Hematopoietic multipotent progenitor cell treated with erythropoietin and hydrocortisone succinate and interleukin-3 and kit ligand, for 8 days (in vitro differentiated cells): ENCODE data around the gene RASAL1.
"Not testable (repeated sequence)": the region's sequence is repeated elsewhere in the genome, so short reads cannot be mapped to it uniquely, and the experiment has no call there.

Experiments used
- DNase-seq: peaks from one replicate; pipeline ENCODE4 v3.0.0-alpha.2; 2015

RASAL1 gene

GRCh38 chr12:113159937-113160336 lies 24.4 kb upstream of the RASAL1 start:
- peak; percentile 17 for DNase-seq

- DNase-seq: no peak
These were observed 23.1 kb upstream of the RASAL1 start for GRCh38 chr12:113158439-113159203.

GRCh38 chr12:113157218-113157859 lies 21.8 kb upstream of the RASAL1 start:
- no peak for DNase-seq

- DNase-seq: no peak
These were observed 20.1 kb upstream of the RASAL1 start for GRCh38 chr12:113155646-113156045.

- no peak for DNase-seq
These were observed 19.5 kb upstream of the RASAL1 start for GRCh38 chr12:113155060-113155459.

DNA sequence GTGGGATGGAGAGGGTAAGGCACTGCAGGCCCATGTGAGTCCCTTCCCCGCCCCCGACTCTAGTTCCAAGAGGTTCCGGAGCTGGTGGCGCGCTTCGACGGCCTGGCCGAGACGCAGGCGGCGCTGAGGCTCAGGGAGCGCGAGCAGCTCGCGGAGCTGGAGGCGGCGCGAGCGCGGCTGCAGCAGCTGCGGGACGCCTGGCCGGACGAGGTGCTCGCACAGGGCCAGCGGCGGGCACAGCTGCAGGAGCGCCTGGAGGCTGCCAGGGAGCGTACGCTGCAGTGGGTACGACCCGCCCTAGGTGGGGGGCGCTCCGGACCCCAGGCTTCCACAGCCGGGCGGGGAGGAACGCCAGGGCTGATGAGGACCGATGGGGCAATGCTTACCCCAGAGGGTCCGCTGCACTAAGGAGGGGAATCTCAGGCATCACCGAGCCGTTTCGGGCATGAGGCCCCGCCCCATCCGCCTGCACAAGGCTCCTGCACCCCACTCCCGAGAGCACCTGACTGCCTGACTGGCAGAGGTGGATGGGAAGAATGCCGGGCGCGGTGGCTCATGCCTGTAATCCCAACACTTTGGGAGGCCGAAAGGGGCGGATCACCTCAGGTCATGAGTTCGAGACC lies 18.9 kb upstream of the RASAL1 start:
- no peak for DNase-seq

- DNase-seq: peak; percentile 69
These were observed 17.6 kb upstream of the RASAL1 start for GRCh38 chr12:113152835-113153814.

DNA sequence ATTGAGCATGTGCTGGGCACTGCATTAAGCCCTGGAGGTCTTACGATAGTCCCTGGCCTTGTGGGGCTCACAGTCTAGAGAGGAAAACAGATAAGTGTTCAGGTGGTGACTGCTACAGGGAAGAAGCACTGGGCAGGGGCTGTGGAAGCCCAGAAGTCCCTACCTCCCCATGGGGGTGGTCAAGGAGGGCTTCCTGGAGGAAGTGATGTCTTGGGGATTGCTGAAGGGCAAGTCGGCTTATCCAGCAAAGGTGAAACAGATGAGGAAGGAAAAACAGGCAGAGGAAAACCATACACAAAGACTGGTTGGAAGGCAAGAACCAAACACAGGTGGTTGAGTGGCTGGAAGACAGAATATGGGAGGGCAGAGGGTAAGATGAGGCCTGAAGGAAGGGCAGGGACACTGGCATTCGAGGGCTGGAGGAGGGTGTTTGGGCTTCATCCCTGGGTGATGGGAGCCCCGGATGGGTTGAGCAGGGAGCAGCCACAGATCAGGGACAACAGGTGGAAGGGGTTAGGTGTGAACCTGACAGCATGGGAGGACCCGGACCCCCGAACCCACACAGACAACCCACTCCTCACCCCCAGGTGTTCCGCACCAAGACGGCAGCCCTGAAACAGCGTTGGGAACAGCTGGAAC lies 16.8 kb upstream of the RASAL1 start:
- DNase-seq: no peak

DNA sequence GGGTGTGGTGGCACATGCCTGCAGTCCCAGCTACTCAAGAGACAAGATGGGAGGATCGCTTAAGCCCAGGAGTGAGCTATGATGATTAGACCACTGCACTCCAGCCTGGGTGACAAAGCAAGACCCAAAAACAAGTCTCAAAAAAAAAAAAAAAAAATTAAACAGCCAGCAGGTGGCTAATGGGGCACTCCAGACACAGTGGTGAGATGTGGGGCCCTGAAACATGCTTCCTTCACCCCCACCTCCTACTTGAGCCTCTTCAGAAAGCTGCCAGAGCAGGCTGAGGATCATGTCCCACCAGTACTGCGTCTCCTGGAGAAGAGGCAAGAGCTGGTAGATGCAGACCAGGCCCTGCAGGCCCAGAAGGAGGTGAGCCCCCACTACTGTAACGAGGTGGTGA lies 16.1 kb upstream of the RASAL1 start:
- no peak for DNase-seq

- peak; percentile 19 for DNase-seq
These were observed 14.0 kb upstream of the RASAL1 start, which contains the start of gene CFAP73 for GRCh38 chr12:113149361-113150150. TSS of gene CFAP73 (plus strand) at chr12:113149724. CDS start at chr12:113149858, 134 bp downstream.

DNA sequence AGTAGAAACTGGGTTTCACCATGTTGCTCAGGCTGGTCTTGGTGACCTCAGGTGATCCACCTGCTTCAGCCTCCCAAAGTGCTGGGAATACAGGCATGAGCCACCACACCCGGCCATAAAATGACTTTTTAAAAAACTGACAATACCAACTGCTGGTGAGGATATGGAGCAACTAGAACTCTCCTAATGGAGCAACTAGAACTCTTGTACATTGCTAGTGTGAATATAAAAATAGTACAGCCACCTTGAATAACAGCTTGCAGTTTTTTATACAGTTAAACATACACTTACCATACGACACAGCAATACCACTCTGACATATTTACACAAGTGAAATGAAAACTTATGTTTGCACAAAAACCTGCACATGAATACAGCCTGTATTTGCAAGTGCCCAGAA lies 11.4 kb upstream of the RASAL1 start:
- no peak for DNase-seq

DNA sequence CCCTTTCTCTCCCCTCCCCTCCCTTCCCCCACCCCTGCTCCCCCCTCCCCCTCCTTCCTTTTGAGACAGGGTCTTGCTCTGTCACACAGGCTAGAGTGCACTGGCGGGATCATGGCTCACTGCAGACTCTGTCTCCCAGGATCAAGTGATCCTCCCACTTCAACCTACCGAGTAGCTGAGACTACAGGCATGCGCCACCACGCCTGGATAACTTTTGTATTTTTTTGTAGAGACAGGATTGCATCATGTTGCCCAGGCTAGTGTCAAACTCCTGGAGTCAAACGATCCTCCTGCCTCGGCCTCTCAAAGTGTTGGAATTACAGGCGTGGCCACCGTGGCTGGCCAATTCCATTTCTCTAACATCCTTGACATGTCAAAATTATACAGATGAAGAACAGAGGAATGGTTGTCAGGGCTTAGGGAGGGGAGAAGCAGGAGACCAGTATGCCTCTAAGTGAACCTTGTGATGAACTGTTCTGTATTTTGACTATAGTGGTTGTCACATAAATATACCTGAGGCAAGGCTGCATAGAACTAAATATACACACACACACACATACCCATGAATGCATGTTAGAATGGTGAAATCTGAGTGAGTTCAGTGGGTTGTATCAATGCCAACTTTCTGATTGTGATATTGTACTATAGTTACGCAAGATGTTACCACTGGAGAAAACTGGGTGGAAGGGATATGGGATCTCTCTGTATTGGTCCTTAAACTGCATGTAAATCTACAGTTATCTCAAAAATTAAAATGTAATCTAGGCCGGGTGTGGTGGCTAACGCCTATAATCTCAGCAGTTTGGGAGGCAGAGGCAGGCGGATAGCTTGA lies 10.4 kb upstream of the RASAL1 start:
- DNase-seq: no peak

DNA sequence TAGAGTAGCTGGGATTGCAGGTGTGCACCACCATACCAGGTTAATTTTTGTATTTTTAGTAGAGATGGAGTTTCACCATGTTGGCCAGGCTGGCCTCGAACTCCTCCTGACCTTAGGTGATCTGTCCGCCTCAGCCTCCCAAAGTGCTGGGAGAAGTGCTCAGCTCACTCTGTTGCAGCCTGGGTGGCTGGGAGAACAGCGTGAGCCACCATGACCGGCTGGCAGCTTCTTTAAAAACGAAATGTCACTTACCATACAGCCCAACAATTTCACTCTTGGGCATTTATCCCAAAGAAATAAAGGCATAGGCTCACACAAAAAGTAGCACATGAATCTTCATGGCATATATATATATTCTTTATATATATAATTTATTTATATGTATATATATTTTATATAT lies 9.2 kb upstream of the RASAL1 start:
- no peak for DNase-seq

- DNase-seq: no peak
These were observed 8.4 kb upstream of the RASAL1 start for GRCh38 chr12:113143959-113144358.

DNA sequence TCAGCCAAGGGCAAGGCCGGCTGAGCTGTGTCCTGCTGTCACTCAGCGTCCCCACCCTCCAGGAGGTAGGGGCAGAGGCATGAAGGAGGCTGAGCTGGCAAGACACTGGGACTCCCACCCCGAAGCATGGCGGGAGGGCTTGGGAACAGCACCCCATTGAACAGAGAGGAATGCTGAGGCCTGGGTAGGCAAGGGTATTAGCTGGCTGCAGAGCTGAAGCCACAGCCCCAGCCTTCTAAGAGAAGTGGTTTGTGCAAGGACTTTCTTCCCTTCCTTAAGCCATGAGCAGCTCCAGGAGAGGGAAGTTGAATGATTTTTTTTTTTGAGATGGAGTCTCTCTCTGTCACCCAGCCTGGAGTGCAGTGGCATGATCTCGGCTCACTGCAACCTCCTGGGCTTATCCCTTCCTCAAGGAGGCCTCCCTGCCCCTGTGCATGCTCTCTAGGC lies 7.3 kb upstream of the RASAL1 start:
- DNase-seq: no peak

DNA sequence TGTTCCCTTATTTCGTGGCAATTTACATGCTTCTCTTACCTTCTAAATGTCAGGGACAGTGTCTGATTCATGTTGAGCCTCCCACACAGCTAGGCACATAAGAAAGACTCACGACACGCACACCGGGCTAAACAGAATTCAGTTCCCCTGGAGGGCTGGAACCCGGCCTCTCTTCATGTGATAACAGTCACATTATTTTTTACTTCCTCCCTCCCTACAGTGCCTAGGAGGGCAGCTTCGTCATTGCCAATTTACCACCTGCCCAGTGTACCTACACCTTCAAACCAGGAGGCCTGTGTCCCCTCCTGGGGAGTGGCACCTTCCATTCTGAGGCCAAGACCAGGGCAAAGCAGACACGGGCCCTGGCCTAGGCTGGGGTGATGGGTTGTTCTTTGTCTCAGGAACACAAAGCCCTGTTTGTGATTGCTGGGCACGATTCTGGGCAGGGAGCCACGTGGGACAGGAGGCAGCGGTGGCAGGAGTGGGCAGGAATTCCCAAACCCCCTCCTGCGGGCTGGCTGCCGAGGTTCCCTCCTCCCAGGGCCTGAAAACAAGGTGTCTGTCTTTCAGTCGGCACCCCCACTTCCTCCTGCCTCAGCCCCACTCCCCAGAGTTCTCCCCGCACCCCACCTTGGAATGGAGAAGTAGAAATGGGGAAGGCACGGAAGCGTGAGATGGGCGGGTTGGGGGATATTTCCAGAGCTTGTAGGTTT lies 6.8 kb upstream of the RASAL1 start:
- no peak for DNase-seq

- not testable (repeated sequence) for DNase-seq
These were observed 6.2 kb upstream of the RASAL1 start for GRCh38 chr12:113141716-113142115.

DNA sequence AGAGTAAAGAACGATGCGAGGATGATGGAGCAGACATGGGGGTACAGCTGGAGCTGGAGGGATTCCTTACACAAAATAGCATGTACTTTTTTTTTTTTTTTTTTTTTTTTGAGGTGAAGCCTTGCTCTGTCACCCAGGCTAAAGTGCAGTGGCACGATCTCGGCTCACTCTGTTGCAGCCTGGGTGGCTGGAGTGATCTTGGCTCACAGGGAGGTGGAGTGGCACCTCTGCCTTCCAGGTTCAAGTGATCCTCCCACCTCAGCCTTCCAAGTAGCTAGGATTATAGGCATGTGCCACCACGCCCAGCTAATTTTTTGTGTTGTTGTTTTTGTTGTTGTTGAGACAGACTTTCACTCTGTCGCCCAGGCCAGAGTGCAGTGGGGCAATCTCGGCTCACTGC lies 5.1 kb upstream of the RASAL1 start:
- DNase-seq: no peak

DNA sequence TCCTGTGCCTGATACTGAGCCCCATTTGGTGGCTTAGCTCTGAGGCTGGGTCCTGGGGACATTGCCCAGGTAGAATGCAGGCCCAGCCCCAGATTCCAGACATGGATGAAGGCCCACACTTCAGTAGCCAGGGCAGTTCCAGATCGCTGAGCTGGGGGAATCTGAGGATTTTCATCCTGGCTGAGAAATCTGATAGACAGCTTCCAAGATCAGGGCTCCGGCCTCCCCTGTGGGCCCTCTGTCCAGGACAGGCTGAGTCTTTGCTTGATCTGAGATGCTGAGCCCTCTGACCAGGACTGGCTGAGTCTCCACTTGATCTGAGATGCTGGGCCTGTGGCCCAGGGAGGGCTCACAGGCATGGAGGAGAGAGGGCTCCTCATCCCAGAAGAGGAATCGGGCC lies 3.3 kb upstream of the RASAL1 start:
- no peak for DNase-seq
